Germinal center (tissue), 1 donor: ENCODE data around the gene MAN1C1.
"Not testable (repeated sequence)": the region's sequence is repeated elsewhere in the genome, so short reads cannot be mapped to it uniquely, and the experiment has no call there.

Experiments used
- DNase-seq: peaks from one replicate; pipeline ENCODE4 v3.0.0; 2012; ENCODE audit warnings: mixed read lengths, low spot score

The MAN1C1 gene

DNA sequence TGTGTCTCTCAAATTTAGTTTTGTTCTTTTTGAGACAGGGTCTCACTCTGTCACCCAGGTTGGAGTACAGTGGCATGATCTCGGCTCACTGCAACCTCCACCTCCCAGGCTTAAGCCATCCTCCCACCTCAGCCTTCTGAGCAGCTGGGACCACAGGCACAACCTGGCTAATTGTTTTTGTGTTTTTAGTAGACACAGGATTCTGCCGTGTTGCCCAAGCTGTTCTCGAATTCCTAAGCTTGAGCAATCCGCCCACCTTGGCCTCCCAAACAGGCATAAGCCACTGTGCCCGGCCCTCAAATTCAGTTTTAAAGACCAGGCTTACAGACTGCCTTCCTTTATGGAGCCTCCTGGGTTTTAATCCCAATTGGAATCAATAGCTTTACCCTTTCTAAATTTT lies 99.7 kb downstream of the MAN1C1 start:
- no peak for DNase-seq

DNA sequence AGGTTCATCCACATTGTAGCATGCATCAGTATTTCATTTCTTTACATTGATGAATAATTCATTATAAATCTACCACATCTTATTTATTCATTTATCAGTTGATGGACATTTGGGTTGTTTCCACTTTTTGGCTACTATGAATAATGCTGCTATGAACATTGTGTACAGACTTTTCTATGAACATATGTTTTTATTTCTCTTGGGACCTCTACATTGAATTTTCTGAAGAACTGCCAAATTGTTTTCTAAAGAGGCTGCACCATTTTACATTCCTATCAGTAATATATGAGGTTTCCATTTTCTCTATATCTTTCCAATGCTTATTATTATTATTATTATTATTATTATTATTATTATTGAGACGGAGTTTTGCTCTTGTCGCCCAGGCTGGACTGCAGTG lies 102.1 kb downstream of the MAN1C1 start:
- DNase-seq = no peak

DNA sequence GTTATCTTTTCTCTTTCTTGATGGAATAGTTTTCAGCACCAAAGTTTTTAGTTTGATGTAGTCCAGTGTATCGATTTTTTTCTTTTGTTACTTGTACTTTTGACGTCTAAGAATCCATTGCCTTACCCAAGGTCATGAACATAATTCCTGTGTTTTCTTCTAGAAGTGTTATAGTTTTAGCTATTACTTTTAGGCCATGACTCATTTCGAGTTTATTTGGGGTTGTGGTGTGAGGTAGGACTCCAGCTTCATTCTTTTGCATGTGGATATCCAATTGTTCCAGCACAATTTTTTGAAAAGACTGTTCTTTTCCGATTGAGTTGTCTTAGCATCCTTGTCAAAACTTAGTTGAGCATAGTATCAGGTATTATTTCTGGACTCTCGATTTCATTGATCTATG lies 104.0 kb downstream of the MAN1C1 start:
- no peak for DNase-seq

DNA sequence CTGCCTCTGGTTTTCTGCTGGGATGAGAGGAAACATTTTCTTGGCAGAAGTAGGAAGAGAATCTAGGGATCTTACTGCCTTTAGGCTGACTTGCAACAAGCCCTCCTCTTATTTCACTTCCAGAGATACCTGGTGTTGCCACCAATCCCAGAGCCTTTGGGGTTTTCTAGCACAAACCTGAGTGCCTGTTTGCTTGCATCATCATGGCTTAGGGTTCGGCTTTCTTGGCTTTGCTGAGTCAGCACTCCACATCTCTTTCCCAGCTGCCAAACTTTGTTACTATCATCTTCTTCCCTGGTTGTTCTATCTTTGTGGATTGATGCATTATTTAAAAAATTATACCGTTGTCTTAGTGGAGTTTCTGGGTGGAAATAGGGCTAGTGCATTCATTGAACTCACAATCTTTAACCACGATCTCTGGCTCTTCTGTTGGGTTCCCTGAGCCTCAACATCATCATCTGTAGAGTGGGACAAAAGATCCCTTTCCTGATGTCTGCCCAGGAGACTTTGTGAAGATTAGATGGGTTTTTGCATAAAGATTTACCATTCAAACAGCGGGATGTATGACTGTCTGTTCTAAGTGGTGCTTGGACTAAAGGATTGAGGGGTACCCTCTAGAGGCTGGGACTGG lies 106.8 kb downstream of the MAN1C1 start:
- DNase-seq = no peak

GRCh38 chr1:25724201-25724600 lies 107.6 kb downstream of the MAN1C1 start:
- no peak for DNase-seq

DNA sequence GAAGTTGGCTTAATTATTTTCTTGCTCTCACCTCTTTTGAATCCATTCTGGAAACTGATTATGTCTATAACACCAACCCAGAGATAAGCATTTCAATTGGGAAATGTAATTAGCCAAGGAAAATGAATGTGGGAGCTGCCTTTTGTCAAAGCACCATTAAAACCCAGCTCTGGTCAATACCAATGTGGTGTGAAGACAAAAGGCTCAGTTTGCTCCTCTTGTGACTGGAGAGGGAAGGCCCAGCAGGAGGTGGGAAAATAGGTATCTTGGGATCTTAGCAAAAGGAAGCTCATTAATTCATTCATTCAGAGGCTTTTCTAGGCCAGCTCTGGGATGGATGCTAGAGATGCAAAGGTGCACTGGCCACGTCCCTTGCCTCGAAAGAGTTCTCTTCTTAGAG lies 108.4 kb downstream of the MAN1C1 start:
- DNase-seq = no peak

DNA sequence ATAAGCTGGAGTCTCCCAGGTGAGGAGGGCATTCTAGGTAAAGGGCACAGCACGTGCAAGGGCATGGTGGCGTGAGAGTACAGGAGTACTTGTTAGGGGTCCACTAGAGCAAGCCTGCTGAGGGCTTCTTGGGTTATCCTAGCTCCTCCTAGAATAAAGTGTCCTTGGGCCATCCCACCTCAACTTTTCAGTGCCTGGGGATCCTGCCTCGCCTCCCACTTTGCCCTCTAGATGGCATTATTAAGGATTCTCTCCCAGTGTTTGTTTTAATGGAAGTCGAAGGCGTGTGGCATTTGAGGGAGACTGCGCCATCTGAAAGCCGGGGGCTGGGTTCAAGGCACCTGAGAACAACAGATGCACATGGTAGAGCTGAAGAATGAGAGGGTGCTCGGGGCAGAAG lies 108.9 kb downstream of the MAN1C1 start:
- DNase-seq = no peak

DNA sequence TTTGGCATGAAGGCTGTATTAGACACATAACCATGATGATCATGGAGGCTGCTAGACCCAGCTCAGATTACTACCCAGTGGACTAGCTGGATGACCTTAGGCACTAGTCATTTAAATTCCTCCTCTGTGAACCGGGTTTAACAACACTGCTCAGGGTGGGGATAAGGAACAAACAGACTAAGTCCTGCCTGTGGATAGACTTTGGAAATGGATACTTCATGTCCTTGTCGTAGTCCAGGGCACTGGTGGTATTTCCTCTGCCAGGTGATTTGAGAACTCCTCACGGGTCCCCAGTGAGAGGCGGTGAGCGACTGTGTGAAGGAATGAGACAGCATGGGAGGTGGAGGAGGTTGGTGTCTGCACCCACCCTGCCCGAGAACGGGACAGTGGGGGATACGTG lies 110.5 kb downstream of the MAN1C1 start:
- no peak for DNase-seq

GRCh38 chr1:25727635-25728286 lies 111.2 kb downstream of the MAN1C1 start:
- no peak for DNase-seq

- DNase-seq = no peak
These were observed 111.8 kb downstream of the MAN1C1 start for GRCh38 chr1:25728301-25728935.

- no peak for DNase-seq
These were observed 112.5 kb downstream of the MAN1C1 start for GRCh38 chr1:25729045-25729444.

- DNase-seq = no peak
These were observed 113.4 kb downstream of the MAN1C1 start for GRCh38 chr1:25729790-25730644.

DNA sequence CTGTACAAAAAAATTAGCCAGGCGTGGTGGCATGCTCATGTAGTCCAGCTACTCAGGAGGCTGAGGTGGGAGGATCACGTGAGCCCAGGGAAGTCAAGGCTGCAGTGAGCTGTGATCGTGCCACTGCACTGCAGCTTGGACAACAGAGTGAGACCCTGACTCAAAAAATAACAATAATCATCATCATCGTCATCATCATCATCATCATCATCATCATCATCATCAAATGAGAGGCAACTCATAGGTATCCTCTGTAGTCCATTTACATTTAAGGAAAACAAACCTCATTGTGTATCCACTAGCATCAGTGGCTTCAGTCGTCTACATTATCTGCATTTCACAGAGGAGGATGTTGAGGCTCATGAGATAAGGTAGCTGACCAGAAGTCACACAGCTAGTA lies 114.6 kb downstream of the MAN1C1 start:
- DNase-seq = no peak

DNA sequence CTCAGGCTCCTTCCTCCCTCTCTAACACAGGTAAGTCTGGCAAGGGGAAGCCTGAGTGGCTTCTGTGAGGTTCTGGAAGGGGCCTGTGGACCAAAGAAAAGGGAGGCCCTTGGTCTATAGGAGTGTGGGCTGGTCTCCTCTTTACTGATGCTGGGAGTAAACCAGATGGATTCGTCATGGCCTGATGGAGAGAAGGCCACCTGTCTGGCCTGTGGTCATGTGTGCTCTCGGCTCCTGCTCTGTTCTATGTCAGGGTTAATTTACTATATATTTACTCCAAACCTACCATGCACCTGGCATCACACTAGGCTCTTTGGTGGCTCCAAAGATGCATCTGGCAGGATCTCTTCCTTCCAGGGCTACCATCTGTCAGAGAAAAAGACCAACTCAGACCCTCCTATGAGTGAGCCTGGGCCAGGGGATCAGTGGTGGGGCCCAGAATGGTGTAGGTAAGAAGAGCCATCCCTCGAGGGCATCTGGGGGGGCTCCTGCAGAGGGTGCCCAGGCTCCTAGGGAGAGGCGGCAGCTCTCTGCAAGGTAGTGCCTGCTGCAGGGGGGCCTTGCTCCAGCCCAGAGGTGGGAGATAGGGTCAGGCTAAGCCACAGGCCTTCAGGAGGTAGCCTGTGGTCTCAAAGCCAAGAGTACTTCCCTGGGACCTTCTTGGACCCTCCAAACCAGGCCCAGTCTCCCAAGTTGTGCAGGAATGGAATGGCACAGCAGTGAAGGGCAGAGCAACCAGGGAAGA lies 115.2 kb downstream of the MAN1C1 start:
- no peak for DNase-seq

DNA sequence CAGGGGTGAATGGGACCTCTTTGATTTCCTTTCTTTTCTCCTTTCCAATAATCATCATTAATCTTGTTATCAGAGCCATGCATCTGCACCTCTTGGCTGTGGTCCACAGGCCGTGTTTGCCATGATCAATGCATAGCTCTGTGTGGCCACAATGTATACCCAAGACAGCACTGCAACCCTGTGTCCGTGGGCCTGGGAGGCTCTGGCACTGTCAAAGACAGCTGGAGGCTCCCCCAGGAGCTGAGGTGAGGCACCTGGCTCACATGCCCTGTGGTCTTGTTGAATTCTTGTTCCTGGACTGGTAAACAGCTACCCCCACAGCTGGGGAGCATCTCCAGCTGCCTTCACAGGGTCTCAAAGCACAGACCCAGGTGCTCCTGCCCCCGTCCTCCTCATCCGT lies 116.2 kb downstream of the MAN1C1 start:
- no peak for DNase-seq

- no peak for DNase-seq
These were observed 116.7 kb downstream of the MAN1C1 start for GRCh38 chr1:25733271-25733670.

GRCh38 chr1:25734991-25735390 lies 118.4 kb downstream of the MAN1C1 start:
- not testable (repeated sequence) for DNase-seq

- DNase-seq = no peak
These were observed 119.5 kb downstream of the MAN1C1 start for GRCh38 chr1:25735956-25736529.

DNA sequence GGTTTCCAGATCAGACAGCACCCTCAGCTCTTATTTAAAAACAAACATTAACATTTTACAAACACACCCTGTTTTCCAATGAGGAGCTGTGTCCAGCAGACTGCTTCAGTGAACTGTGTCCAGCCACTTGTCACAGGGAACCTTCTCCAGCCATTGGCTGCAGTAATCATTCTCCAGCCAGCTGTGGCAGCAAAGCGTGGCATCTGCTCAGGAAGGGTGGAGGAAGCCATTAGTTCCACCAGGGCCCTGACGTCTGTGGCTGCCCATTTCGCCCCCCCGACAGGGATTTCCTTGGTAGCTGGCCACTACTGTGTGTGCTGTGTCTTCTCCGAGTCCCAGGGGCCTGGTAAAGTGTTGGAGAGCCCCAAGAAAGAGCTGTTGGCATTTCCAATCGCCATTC lies 120.5 kb downstream of the MAN1C1 start:
- no peak for DNase-seq

DNA sequence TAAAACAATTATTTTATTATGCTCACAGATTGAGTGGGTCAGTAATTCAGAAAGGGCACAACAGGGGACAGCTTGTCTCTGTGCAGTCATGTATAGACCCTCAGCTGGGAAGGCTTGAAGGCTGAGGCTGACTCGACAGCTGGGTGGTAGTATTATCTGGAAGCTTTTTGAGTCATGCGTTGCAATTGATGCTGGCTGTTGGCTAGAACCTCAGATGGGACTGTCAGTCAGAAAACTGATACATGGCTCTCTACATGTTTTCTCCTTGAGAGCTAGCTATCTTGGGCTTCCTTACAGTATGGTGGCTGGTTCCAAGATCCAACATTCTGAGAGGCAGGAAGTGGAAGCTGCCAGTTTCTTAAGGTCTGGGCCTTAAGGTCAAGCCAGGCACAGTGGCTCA lies 121.9 kb downstream of the MAN1C1 start:
- DNase-seq = no peak

GRCh38 chr1:25739341-25739740 lies 122.8 kb downstream of the MAN1C1 start:
- no peak for DNase-seq

DNA sequence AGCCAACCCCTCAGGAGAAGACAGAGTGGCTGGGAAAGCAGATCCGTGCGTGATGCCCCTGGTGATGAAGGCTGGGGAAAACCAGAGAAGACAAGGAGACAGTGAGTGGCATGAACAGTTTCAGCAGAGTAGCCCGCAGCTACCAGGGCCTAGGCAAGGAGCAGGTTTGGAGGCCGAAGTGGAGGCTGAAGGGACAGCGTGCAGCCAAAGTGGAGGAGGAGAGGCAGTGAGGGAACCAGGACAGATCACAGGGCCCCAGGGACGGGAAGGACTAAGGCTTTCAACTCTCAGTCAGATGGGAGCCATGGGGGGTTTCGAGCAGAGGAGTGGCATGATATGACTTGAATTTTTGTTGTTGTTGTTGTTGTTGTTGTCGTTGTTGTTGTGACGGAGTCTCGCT lies 123.5 kb downstream of the MAN1C1 start:
- DNase-seq = no peak
